Fibroblast of lung (primary cell): ENCODE results near the gene MPRIP. TPM values are rescaled to one million over a fixed set of nuclear protein-coding genes. Genes with fewer than 3 reads are reported as not detected.

ENCODE experiments used
- DNase-seq, 2 donors: peaks; one replicate each; pipeline versions ENCODE4 v3.0.0 to v3.0.0-alpha.2; 2010; ENCODE audit warnings: low read depth in 2 of 2
- H2AFZ ChIP-seq: 2 replicates; pipeline ENCODE4 v1.5.1; 2012; ENCODE audit warnings: low read length, control low read depth, inconsistent platforms
- H3K27ac ChIP-seq: 2 replicates; pipeline ENCODE4 v1.5.1; 2011; ENCODE audit warnings: low read length, control low read depth; ENCODE audit not compliant: insufficient read depth
- H3K27me3 ChIP-seq: 2 replicates; pipeline ENCODE4 v1.5.1; 2011; ENCODE audit warnings: mild to moderate bottlenecking, low read length; ENCODE audit not compliant: control insufficient read depth, insufficient read depth
- H3K36me3 ChIP-seq: 2 replicates; pipeline ENCODE4 v1.5.1; 2011; ENCODE audit warnings: low read length; ENCODE audit not compliant: control insufficient read depth, insufficient read depth
- H3K4me1 ChIP-seq: 2 replicates; pipeline ENCODE4 v1.5.1; 2011; ENCODE audit warnings: low read length; ENCODE audit not compliant: control insufficient read depth, insufficient read depth; ENCODE audit errors: extremely low read depth
- H3K4me2 ChIP-seq: 2 replicates; pipeline ENCODE4 v1.5.1; 2011; ENCODE audit warnings: low read length, control low read depth; ENCODE audit not compliant: insufficient read depth; ENCODE audit errors: extremely low read depth
- H3K4me3 ChIP-seq, 4 experiments: fragments of 200-600 bp in 1 of 4; sonication (generic) in 1 of 4; replicated peaks in 1 of 4; 2 replicates each; pipeline ENCODE4 v1.5.1; 2011 to 2016; ENCODE audit warnings: low read length in 4 of 4, low read depth in 3 of 4, mild to moderate bottlenecking in 3 of 4, control low read depth in 2 of 4, inconsistent platforms in 1 of 4, mixed read lengths in 1 of 4; ENCODE audit not compliant: insufficient read depth in 1 of 4; ENCODE audit errors: control extremely low read depth in 1 of 4
- H3K79me2 ChIP-seq: 2 replicates; pipeline ENCODE4 v1.5.1; 2012; ENCODE audit warnings: mild to moderate bottlenecking, low read length, inconsistent platforms; ENCODE audit not compliant: control insufficient read depth, insufficient read depth
- H3K9ac ChIP-seq: 2 replicates; pipeline ENCODE4 v1.5.1; 2011; ENCODE audit warnings: mild to moderate bottlenecking, low read length, control low read depth; ENCODE audit not compliant: insufficient read depth
- H3K9me3 ChIP-seq: 2 replicates; pipeline ENCODE4 v1.5.1; 2012; ENCODE audit warnings: low read depth, low read length; ENCODE audit not compliant: control insufficient read depth, insufficient read depth
- H4K20me1 ChIP-seq: 2 replicates; pipeline ENCODE4 v1.5.1; 2011; ENCODE audit warnings: low read length; ENCODE audit not compliant: control insufficient read depth, insufficient read depth; ENCODE audit errors: extremely low read depth
- EZH2 ChIP-seq: IDR thresholded peaks from 2 replicates; pipeline ENCODE4 v1.5.1; 2012; ENCODE audit warnings: low read length, control low read depth, mild to moderate bottlenecking; ENCODE audit errors: missing control alignments
- polyA plus RNA-seq, 2 donors: library from polyadenylated mRNA; depleted of rRNA in 1 of 2; stranded (reverse) in 1 of 2; unstranded in 1 of 2; fragments of >200 nt; gene quantifications; 2 replicates each; pipeline ENCODE4 v1.2.1, GENCODE V29; 2011 to 2012; ENCODE audit warnings: missing spikeins in 1 of 2
- total RNA-seq: library from RNA; depleted of rRNA; stranded (reverse); fragments of >200 nt; gene quantifications from 2 replicates; pipeline ENCODE4 v1.2.1, GENCODE V29; 2014
- TF ChIP-seq, protein P1 (sequence below), 2 donors: IDR thresholded peaks in 1 of 2; conservative IDR thresholded peaks in 1 of 2; 1 replicate in 1 of 2; 2 replicates in 1 of 2; pipeline ENCODE4 v1.5.1; 2011 to 2012; ENCODE audit warnings: low read length in 2 of 2, control low read depth in 1 of 2, inconsistent platforms in 1 of 2, low read depth in 1 of 2, mild to moderate bottlenecking in 1 of 2

MPRIP gene
- total and polyA plus RNA-seq, 2 donors (not counting 1 experiment from before 2014, with no cell fraction given): 104 to 124 TPM

GRCh38 chr17:17177176-17177575, 134.9 kb downstream of the MPRIP start:
- no peak for DNase-seq
- Histone ChIP-seq H3K4me3 (no peak overlapping the region), H3K79me2 (no peaks in the 10 kb centered on the region), H3K27ac (no peak overlapping the region), H3K9ac (no peak overlapping the region), H3K4me1 (no peaks in the 10 kb centered on the region), H4K20me1 (no peaks in the 10 kb centered on the region), H2AFZ (no peak overlapping the region), H3K27me3 (no peaks in the 10 kb centered on the region), H3K9me3 (no peaks in the 10 kb centered on the region), H3K36me3 (peaks cover 43% of the 10 kb centered on the region), H3K4me2 (no peak overlapping the region)
- TF ChIP-seq, protein P1, sequence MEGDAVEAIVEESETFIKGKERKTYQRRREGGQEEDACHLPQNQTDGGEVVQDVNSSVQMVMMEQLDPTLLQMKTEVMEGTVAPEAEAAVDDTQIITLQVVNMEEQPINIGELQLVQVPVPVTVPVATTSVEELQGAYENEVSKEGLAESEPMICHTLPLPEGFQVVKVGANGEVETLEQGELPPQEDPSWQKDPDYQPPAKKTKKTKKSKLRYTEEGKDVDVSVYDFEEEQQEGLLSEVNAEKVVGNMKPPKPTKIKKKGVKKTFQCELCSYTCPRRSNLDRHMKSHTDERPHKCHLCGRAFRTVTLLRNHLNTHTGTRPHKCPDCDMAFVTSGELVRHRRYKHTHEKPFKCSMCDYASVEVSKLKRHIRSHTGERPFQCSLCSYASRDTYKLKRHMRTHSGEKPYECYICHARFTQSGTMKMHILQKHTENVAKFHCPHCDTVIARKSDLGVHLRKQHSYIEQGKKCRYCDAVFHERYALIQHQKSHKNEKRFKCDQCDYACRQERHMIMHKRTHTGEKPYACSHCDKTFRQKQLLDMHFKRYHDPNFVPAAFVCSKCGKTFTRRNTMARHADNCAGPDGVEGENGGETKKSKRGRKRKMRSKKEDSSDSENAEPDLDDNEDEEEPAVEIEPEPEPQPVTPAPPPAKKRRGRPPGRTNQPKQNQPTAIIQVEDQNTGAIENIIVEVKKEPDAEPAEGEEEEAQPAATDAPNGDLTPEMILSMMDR (conservative IDR thresholded peaks at IDR 0.05 in 1 of 2, IDR thresholded peaks at IDR 0.05 in 1 of 2; ENCODE audit: low read depth in 1 of 2, low read length in 2 of 2): no peak
- TF ChIP-seq EZH2: no peak

DNA sequence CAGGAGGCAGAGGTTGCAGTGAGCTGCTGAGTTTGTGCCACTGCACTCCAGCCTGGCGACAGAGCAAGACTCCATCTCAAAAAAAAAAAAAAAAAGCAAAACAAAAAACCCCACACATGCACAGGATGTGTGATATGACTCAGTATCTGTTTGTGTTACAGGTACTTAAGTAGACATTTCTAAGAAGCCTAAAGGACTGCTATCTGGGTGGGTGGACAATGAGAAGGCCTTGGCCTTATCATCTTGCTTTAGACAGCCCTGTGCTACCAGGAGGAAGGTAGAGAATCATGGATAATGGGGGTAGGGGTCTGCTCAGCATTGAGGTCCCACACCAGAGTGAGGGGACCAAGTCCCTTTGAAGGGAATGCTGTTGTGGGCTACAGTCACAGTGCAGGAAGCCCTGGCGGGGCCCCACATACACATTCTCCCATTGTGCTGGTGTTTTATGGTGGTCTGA, 137.1 kb downstream of the MPRIP start:
- no peak overlapping the region for H3K4me2 ChIP-seq
- H3K79me2 ChIP-seq: no peaks in the 10 kb centered on the region
- H3K4me3 ChIP-seq: no peak overlapping the region
- no peak overlapping the region for H3K27ac ChIP-seq
- H3K27me3 ChIP-seq: no peaks in the 10 kb centered on the region
- H2AFZ ChIP-seq: no peak overlapping the region
- H4K20me1 ChIP-seq: no peaks in the 10 kb centered on the region
- peaks cover 35% of the 10 kb centered on the region for H3K36me3 ChIP-seq
- H3K9ac ChIP-seq: no peak overlapping the region
- H3K4me1 ChIP-seq: no peaks in the 10 kb centered on the region
- H3K9me3 ChIP-seq: no peaks in the 10 kb centered on the region
- TF ChIP-seq, protein P1 (conservative IDR thresholded peaks at IDR 0.05 in 1 of 2, IDR thresholded peaks at IDR 0.05 in 1 of 2; ENCODE audit: low read depth in 1 of 2, low read length in 2 of 2): no peak
- no peak for TF ChIP-seq EZH2
- DNase-seq: peak in 1 of 2 donors; percentile 28

- no peak for DNase-seq
- Histone ChIP-seq H4K20me1 (no peaks in the 10 kb centered on the region), H3K9ac (no peak overlapping the region), H3K79me2 (no peaks in the 10 kb centered on the region), H2AFZ (no peak overlapping the region), H3K9me3 (no peaks in the 10 kb centered on the region), H3K4me3 (no peak overlapping the region), H3K4me1 (no peaks in the 10 kb centered on the region), H3K4me2 (no peak overlapping the region), H3K27me3 (no peaks in the 10 kb centered on the region), H3K27ac (no peak overlapping the region), H3K36me3 (peaks cover 34% of the 10 kb centered on the region)
- no peak for TF ChIP-seq EZH2
- TF ChIP-seq, protein P1 (conservative IDR thresholded peaks at IDR 0.05 in 1 of 2, IDR thresholded peaks at IDR 0.05 in 1 of 2; ENCODE audit: low read depth in 1 of 2, low read length in 2 of 2): no peak
Observed at GRCh38 chr17:17180141-17180603, 137.9 kb downstream of the MPRIP start.
